Glomerular endothelial cell (primary cell): ENCODE results near the gene ZBTB39. TPM values are rescaled to one million over a fixed set of nuclear protein-coding genes. Genes with fewer than 3 reads are reported as not detected.
"Not testable (repeated sequence)": the region's sequence is repeated elsewhere in the genome, so short reads cannot be mapped to it uniquely, and the experiment has no call there.

Source experiments
- DNase-seq: peaks from one replicate; pipeline ENCODE4 v3.0.0-alpha.2; 2011; ENCODE audit warnings: low read depth, low spot score; ENCODE audit errors: extremely low read depth
- total RNA-seq: library from RNA; depleted of rRNA; stranded (reverse); fragments of >200 nt; gene quantifications from 2 replicates; pipeline ENCODE4 v1.2.3, GENCODE V29; 2015

The ZBTB39 gene
- 5.3 and 8.0 TPM in 2 replicates for total RNA-seq

- DNase-seq, result no peak
Measured at GRCh38 chr12:57005980-57006808, at the start of gene ZBTB39. Gene ZBTB39, minus strand, starts transcription at chr12:57006546. Its CDS starts 1,629 bp downstream, at chr12:57004917.

GRCh38 chr12:57055824-57056223 lies 49.5 kb upstream of the ZBTB39 start:
- DNase-seq, result no peak

DNA sequence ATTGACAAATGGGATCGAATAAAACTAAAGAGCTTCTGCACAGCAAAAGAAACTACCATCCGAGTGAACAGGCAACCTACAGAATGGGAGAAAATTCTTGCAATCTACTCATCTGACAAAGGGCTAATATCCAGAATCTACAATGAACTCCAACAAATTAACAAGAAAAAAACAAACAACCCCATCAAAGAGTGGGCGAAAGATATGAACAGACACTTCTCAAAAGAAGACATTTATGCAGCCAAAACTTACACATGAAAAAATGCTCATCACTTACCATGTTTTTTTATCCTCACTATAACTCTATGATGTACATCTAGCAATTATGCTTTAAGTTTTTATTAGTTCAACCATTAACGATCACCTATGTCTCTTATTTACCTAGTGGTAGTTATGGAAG lies 47.6 kb upstream of the ZBTB39 start:
- not testable (repeated sequence) for DNase-seq

DNA sequence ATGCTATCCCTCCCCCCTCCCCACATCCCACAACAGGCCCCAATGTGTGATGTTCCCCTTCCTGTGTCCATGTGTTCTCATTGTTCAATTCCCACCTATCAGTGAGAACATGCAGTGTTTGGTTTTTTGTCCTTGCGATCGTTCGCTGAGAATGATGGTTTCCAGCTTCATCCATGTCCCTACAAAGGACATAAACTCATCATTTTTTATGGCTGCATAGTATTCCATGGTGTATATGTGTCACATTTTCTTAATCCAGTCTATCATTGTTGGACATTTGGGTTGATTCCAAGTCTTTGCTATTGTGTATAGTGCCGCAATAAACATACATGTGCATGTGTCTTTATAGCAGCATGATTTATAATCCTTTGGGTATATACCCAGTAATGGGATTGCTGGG lies 46.8 kb upstream of the ZBTB39 start:
- DNase-seq, result not testable (repeated sequence)

GRCh38 chr12:57051011-57051410 lies 44.7 kb upstream of the ZBTB39 start:
- no peak for DNase-seq

- DNase-seq, result no peak
Measured at GRCh38 chr12:57049890-57050289, 43.5 kb upstream of the ZBTB39 start, which contains the start of gene MYO1A. Gene MYO1A, minus strand, starts transcription at chr12:57050129. Its CDS starts 1,806 bp downstream, at chr12:57048323.

- no peak for DNase-seq
Measured at GRCh38 chr12:57049119-57049446, 42.7 kb upstream of the ZBTB39 start.

- no peak for DNase-seq
Measured at GRCh38 chr12:57048423-57049118, 42.2 kb upstream of the ZBTB39 start.

DNA sequence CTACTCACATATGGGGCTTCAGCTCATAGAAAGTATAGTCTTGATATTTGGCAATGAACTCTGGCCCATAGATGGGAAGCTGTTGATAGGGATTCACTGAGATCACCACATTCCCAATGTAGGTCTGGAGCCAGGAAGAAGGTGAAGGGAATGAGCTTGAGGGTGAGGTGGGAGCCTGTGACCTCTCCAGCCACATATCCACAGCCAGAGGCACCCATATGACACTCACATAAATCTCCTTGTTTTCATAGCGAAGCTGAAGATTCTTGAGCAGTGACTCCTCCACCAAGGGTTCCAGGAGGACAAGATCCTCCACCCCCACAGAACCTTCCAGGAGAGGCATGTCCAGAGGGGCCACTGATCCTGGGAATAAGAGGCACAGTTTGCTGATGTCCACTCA lies 41.6 kb upstream of the ZBTB39 start:
- no peak for DNase-seq

GRCh38 chr12:57046947-57047890 lies 40.9 kb upstream of the ZBTB39 start:
- DNase-seq, result no peak

DNA sequence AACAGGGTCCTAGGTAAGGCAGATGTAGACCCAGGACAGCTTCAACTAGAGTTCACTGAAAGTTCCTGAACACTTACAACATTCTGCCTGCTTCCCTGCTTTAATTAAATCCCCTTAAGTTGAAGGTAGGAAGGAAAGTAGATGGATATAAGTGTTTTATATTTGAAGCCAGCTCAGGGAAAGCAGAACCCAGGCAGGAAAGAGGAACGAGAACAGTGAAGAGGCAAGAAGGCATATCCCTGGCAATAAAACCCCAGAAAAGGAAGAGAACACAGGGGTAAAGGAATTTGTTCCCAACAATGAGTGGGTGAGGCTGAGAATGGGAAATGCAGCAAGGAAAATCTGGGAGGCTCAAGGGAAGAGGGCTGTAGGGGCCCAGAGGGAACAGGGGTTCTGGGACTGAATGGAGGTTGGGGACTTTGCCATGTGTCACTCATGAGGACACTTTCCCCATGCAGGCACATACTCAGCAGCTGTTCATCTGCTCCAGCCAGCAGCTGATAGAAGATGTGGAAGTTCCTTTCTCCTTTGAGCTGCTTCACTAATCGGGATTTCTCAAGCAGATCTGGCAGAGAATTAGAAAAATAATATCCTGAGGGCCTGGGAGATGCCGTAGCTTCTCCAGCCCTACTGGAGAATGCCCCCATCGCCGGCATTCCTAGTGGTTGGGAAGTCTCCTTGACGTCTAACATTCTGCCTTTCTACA lies 39.9 kb upstream of the ZBTB39 start:
- no peak for DNase-seq

DNA sequence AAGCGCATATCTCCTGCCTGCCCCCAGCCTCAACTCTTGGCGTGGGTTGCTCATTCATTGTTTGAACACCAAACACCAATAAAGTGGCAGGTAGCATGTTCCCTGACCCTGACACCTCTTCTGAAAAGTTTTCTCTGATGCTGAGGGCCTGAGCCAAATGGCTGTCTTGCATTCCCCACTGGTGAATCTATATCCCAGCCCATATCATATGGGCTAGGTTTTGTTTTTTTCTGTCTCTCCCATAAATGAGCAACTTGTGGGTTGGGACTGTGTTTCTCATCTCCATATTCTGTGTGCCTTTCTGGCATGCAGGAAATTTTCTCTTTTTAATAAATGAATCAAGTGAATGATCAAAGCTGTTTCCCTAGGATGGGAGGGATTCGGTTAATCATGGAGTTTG lies 38.5 kb upstream of the ZBTB39 start:
- DNase-seq, result no peak

DNA sequence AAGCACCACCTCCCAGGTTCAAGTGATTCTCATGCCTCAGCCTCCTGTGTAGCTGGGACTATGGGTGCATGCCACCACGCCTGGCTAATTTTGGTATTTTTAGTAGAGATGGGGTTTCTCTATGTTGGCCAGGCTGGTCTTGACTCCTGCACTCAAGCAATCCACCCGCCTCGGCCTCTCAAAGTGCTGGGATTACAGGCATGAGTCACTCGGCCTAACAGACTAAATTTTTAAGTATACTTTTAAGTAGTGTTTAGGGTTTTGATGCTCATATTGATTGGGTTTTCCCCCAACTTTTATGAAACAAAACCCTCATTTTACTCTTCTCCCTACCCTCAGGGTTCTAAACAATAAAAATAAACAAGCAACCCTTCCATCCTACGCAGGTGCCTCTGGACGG lies 38.1 kb upstream of the ZBTB39 start:
- DNase-seq, result no peak

DNA sequence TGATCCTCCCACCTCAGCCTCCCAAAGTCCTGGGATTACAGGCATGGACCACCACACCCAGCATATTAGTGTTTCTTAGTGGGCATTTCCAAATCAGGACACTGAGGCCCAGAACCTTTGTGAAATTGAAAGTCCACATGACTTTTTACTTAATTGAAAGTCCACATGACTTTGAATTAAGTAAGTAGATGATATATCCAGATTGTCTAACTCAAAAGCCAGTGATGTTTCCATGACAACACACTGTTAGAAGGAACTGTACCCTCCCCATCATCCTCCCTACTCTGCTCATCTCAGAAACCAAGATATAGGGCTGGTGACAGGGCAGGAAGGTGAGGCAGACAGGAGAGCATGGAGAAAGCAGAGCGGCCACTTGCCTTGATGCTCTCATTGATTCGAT lies 36.3 kb upstream of the ZBTB39 start:
- no peak for DNase-seq

DNA sequence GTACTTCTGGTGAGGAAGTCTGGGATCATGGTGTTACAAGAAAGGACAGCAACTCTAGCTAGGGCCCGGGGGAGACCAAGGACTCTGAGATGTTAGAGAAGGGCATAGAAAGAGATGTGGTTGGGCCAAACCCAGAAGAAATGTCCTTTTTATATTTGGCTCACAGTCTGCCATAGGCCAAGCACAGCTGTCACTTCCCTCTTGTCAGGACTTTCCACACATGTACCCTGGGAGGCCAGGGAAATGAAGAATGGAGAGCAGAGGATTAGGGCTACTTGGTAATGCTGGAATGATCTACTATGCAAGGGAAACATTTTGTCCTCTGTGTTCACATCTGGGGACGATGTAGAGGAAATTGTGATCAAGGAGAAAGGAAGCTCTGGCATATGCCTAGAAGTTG lies 34.4 kb upstream of the ZBTB39 start:
- no peak for DNase-seq

DNA sequence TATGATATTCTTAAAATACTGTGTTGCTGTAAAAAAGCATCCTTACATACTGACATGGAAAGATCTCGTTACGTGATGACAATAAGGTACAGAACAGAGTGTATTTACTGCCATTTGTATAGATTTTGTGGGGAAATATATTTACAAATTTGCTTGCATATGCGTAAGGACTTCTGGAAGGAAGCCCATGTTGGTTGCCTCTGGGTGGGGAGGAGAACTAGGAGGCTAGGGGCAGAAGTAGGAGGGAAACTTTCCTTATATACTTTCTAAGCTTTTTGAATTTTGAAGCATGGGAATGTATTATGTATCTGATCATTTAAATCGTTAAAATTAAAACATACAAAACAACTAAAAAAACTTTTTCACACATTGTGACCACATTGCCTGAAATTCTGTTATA lies 33.9 kb upstream of the ZBTB39 start:
- no peak for DNase-seq

DNA sequence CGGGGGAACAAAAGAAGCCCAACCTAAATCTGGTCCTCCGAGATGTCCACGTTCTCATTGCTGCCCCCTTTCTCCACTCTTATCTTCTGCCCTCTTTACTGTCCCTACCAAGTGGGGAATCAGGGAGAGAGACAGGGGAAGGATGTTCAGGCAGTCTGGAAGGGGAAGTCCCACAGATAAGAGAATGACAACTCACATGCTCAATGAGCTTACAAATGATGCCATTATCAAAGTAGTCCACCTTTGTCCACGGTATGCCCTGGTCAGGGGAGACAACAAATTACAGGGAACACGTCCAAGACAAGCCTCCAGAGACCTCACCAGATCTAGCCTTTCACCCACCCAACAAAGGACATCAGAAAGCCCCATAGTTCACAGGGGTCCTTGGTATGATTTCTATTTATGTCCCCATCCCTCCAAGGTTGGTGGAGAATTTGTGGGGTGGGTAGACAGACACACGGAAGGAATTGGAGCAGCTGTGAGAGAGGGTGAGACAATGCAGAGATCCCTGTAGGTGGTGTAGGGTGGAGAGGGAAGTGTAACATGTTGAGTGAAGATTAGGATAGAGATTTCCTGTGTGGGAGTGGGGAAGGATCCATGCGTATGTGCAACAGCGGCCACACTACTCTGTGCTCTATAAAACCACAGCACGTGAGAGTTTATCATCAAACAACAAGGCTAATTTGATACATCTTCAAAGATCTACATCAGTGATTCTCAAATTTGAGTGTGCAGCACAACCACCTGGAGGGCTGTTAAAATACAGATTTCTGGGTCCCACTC lies 32.9 kb upstream of the ZBTB39 start:
- no peak for DNase-seq

DNA sequence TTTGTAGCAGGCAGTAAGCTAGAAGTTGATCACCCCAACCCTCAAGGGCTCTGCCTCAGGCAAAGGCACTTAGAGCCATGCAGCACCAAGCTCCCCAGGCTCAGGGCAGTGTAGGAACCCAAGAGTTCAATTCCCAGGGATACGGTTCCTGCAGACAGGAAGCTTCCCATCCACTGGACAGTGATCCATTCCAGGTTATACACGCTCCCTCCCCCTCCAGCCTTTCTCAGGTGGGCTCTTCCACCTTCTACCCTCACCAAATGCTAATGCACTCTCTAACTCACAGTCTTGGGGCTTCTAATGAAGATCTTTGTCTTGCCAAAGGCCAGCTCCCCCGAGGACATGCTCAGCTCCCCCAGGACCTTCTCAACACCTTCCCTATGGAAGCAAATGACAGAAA lies 30.9 kb upstream of the ZBTB39 start:
- DNase-seq, result no peak

DNA sequence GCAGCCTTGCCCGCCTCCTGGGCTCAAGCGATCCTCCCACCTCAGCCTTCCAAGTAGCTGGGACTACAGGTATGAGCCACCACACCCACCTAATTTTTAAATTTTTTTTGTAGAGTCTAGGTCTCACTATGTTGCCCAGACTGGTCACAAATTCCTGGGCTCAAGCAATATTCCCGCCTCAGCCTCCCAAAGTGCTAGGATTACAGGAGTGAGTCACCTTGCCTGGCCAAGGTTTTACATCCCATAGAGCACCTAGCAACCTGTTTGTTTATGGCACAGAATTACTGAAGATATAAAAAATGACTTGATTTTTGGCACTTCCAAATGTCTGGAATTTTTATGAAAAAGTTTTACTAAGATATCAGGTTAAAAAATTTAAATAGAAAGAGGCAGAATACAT lies 27.1 kb upstream of the ZBTB39 start:
- no peak for DNase-seq

DNA sequence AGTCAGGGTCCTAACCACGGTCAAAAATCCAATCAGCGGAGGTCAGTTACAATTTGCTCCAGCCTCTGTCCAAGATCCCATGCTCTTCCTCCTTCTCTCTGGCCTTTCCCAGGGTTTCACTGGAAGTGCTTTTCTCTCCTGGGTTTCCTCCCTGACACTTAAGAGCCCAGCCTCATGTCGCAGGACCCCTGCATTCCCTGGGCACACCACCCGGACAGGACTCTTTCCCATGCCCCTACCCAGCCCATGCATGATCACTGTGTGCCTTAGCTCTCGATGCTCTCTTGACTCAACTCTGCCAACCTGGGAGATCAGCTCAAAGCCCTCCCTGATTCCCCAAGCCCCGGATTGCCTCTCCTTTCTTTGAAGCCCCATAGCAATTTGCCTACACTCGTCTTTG lies 25.4 kb upstream of the ZBTB39 start:
- no peak for DNase-seq
